Neuronal stem cell (in vitro differentiated cells): ENCODE measurements around the gene UFSP2. TPM values are rescaled to one million over a fixed set of nuclear protein-coding genes. Genes with fewer than 3 reads are reported as not detected.
A peak's percentile ranks its signal among the peaks of the same experiment; 100 is the strongest.

ENCODE experiments used
- DNase-seq: peaks from one replicate; pipeline ENCODE4 v3.0.0-alpha.2; 2013; ENCODE audit warnings: low spot score
- H2AFZ ChIP-seq: one replicate; pipeline ENCODE4 v1.6.1; 2013; ENCODE audit warnings: mild to moderate bottlenecking, low read length, inconsistent platforms
- H2AK5ac ChIP-seq: 2 replicates; pipeline ENCODE4 v1.6.1; 2013; ENCODE audit warnings: low read depth, mild to moderate bottlenecking, inconsistent platforms, low read length, moderate library complexity, mixed read lengths
- H2BK120ac ChIP-seq: 2 replicates; pipeline ENCODE4 v1.6.1; 2013; ENCODE audit warnings: low read depth, mild to moderate bottlenecking, inconsistent platforms, low read length, moderate library complexity, mixed read lengths
- H2BK12ac ChIP-seq: one replicate; pipeline ENCODE4 v1.6.1; 2013; ENCODE audit warnings: low read length, inconsistent platforms
- H2BK15ac ChIP-seq: 2 replicates; pipeline ENCODE4 v1.6.1; 2013; ENCODE audit warnings: mild to moderate bottlenecking, low read length, inconsistent platforms, mixed read lengths
- H2BK5ac ChIP-seq: one replicate; pipeline ENCODE4 v1.6.1; 2013; ENCODE audit warnings: inconsistent platforms, mild to moderate bottlenecking, low read length, moderate library complexity
- H3K14ac ChIP-seq: one replicate; pipeline ENCODE4 v1.6.1; 2013; ENCODE audit warnings: low read length, inconsistent platforms
- H3K18ac ChIP-seq: 2 replicates; pipeline ENCODE4 v1.6.1; 2013; ENCODE audit warnings: low read length, inconsistent platforms
- H3K23ac ChIP-seq: 2 replicates; pipeline ENCODE4 v1.6.1; 2013; ENCODE audit warnings: low read depth, mild to moderate bottlenecking, mixed read lengths, low read length, inconsistent platforms; ENCODE audit not compliant: poor library complexity
- H3K27ac ChIP-seq: replicated peaks from 3 replicates; pipeline ENCODE4 v1.5.1; 2013; ENCODE audit warnings: low read length, inconsistent platforms
- H3K27me3 ChIP-seq, 3 experiments: 2 replicates each; pipeline ENCODE4 v1.6.1; 2013; ENCODE audit warnings: low read length in 3 of 3, mild to moderate bottlenecking in 2 of 3, inconsistent platforms in 1 of 3, low read depth in 1 of 3, mixed read lengths in 1 of 3, moderate library complexity in 1 of 3; ENCODE audit not compliant: control insufficient read depth in 3 of 3, insufficient read depth in 3 of 3
- H3K36me3 ChIP-seq, 2 donors: replicated peaks in 1 of 2; 2 replicates each; pipeline ENCODE4 v1.6.1; 2013; ENCODE audit warnings: low read length in 2 of 2; ENCODE audit not compliant: control insufficient read depth in 2 of 2, insufficient read depth in 2 of 2
- H3K4ac ChIP-seq: 2 replicates; pipeline ENCODE4 v1.6.1; 2013; ENCODE audit warnings: inconsistent platforms, mild to moderate bottlenecking, low read length, moderate library complexity
- H3K4me1 ChIP-seq, 2 donors: 1 replicate in 1 of 2; 2 replicates in 1 of 2; pipeline ENCODE4 v1.6.1; 2013; ENCODE audit warnings: low read length in 2 of 2, low read depth in 1 of 2; ENCODE audit not compliant: control insufficient read depth in 2 of 2, insufficient read depth in 1 of 2
- H3K4me2 ChIP-seq: one replicate; pipeline ENCODE4 v1.6.1; 2013; ENCODE audit warnings: mild to moderate bottlenecking, low read length, inconsistent platforms; ENCODE audit not compliant: insufficient read depth, poor library complexity, severe bottlenecking
- H3K4me3 ChIP-seq, 2 donors: 2 replicates each; pipeline ENCODE4 v1.5.1; 2013; ENCODE audit warnings: low read length in 2 of 2, mild to moderate bottlenecking in 2 of 2, inconsistent platforms in 1 of 2, moderate library complexity in 1 of 2
- H3K79me1 ChIP-seq: one replicate; pipeline ENCODE4 v1.6.1; 2013; ENCODE audit warnings: low read depth, mild to moderate bottlenecking, inconsistent platforms, low read length, moderate library complexity
- H3K9ac ChIP-seq: one replicate; pipeline ENCODE4 v1.6.1; 2013; ENCODE audit warnings: mild to moderate bottlenecking, low read depth, low read length, inconsistent platforms; ENCODE audit not compliant: poor library complexity
- H3K9me3 ChIP-seq, 2 donors: replicated peaks in 1 of 2; 2 replicates each; pipeline versions ENCODE3 to v1.6.1; 2013; ENCODE audit warnings: low read length in 2 of 2, mild to moderate bottlenecking in 2 of 2, inconsistent platforms in 1 of 2, low read depth in 1 of 2, mixed read lengths in 1 of 2, moderate library complexity in 1 of 2; ENCODE audit not compliant: control insufficient read depth in 2 of 2, insufficient read depth in 1 of 2
- H4K8ac ChIP-seq: one replicate; pipeline ENCODE4 v1.6.1; 2013; ENCODE audit warnings: low read depth, mild to moderate bottlenecking, inconsistent platforms, low read length, moderate library complexity
- H4K91ac ChIP-seq: one replicate; pipeline ENCODE4 v1.6.1; 2013; ENCODE audit warnings: low read length, low read depth, mild to moderate bottlenecking, inconsistent platforms; ENCODE audit not compliant: poor library complexity
- WGBS, 2 donors: extraction: QIAGEN DNeasy Blood & Tissue Kit; methylation state at CpG; one replicate each; pipeline ENCODE4 v1.1.7; 2013; ENCODE audit warnings: missing lambda C conversion rate in 2 of 2, mixed read lengths in 1 of 2; ENCODE audit not compliant: insufficient read length in 2 of 2, insufficient replicate concordance in 1 of 2; ENCODE audit errors: extremely low coverage in 2 of 2; 5-methylcytosine and 5-hydroxymethylcytosine counted together
- polyA plus RNA-seq, 2 experiments: library from polyadenylated mRNA; stranded (reverse); fragments of 200-250 nt; gene quantifications; one replicate each; pipeline ENCODE4 v1.2.3, GENCODE V29; 2013

Gene UFSP2, protein sequence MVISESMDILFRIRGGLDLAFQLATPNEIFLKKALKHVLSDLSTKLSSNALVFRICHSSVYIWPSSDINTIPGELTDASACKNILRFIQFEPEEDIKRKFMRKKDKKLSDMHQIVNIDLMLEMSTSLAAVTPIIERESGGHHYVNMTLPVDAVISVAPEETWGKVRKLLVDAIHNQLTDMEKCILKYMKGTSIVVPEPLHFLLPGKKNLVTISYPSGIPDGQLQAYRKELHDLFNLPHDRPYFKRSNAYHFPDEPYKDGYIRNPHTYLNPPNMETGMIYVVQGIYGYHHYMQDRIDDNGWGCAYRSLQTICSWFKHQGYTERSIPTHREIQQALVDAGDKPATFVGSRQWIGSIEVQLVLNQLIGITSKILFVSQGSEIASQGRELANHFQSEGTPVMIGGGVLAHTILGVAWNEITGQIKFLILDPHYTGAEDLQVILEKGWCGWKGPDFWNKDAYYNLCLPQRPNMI
- polyA plus RNA-seq (2013, experiment 1 of 2) = 35.3 TPM
- 34.5 TPM for polyA plus RNA-seq (2013, experiment 2 of 2)

DNA sequence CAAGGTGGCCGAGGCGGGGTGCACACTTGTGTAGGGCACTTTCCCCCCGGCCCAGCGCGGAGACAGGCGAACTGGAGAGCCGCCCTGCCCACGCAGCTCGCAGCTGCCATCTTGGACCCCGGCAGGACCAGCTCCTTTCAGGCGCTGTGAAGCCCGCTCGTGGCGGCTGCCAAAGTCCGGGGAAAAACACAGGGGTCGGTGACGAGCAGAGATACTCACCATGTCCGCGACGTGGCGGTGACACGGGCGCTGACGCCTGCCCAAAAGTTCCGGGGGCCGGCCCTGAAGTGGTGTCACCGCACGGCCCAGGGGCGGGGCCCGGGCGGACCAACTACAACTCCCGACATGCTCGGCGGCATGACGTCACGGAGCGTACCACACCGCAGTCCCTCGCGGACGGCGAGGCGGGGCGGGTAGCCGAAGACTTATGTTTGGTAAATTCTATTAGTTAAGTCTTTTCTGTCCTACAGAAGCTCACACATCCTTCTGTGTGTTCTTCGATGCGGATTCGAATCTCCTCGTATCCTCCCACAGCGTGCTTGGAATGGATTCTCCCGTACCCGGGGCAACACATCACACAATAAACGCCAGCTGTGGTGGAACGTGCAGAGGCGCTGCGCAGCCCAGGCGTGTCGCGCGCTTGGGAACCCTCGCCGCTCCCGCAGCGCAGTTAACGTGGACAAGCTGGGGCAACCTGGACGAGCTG lies at the start of gene UFSP2:
Gene UFSP2 (minus strand): TSS at position 318 of the 706 bp plus-strand sequence. CDS start 96 bp downstream, at position 222.
- H4K8ac ChIP-seq = no peak within 1 kb of the TSS
- H3K4me3 ChIP-seq = peak within 1 kb of the TSS; percentile 75 to 91
- peak within 1 kb of the TSS; percentile 96 for H3K18ac ChIP-seq
- no peak within 1 kb of the TSS for H2BK12ac ChIP-seq
- no peaks in the 10 kb centered on the region for H3K9me3 ChIP-seq
- peak within 1 kb of the TSS; percentile 75 for H3K4me2 ChIP-seq
- H3K9ac ChIP-seq = peak within 1 kb of the TSS; percentile 75
- WGBS, 2 donors = no CpG with 5 or more reads among the region's 66 CpGs
- DNase-seq = peak; percentile 91
- no peaks in the 10 kb centered on the region for H3K27me3 ChIP-seq
- peak within 1 kb of the TSS; percentile 96 for H2AFZ ChIP-seq
- peaks cover 2 to 25% of the 10 kb centered on the region in 2 donors for H3K36me3 ChIP-seq
- H3K79me1 ChIP-seq = peaks cover 3% of the 10 kb centered on the region
- no peak within 1 kb of the TSS for H3K14ac ChIP-seq
- H3K27ac ChIP-seq = peak within 1 kb of the TSS; percentile 66
- H2BK5ac ChIP-seq = peak within 1 kb of the TSS; percentile 93
- no peak within 1 kb of the TSS for H3K23ac ChIP-seq
- no peak within 1 kb of the TSS for H4K91ac ChIP-seq
- H2BK15ac ChIP-seq = no peak within 1 kb of the TSS
- H3K4ac ChIP-seq = no peak within 1 kb of the TSS
- no peak within 1 kb of the TSS for H2AK5ac ChIP-seq
- H2BK120ac ChIP-seq = no peak within 1 kb of the TSS
- peaks cover 4 to 5% of the 10 kb centered on the region in 2 donors for H3K4me1 ChIP-seq

DNA sequence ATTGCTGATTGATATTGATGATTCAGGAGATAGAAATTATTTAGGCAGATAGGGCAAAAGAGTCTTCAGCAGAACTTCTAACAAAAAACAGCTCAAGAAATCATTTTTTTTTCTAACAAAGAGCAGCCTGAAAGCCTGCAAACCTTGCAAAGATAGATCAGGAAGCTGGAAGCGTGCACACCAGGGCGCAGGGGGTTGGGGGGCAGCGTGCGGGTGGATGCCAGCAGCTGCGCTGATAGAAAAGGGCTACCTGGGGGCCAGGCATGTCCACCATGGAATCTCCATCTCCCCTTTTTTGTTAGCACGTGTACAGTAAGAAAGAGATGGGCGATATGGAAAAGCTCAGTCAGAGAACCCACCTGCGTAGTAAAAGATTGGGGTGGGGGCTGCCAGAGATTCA lies 47.5 kb upstream of the UFSP2 start:
- Histone ChIP-seq H4K8ac (no peak overlapping the region), H3K9ac (no peak overlapping the region), H3K23ac (no peak overlapping the region), H3K9me3 (no peaks in the 10 kb centered on the region), H3K18ac (no peak overlapping the region), H2AFZ (no peak overlapping the region), H3K27me3 (peaks cover 0 to 31% (median 9%) of the 10 kb centered on the region in 3 experiments), H3K4me2 (no peak overlapping the region), H3K36me3 (no peaks in the 10 kb centered on the region), H3K4me1 (peaks cover 5 to 12% of the 10 kb centered on the region in 2 donors), H2BK12ac (no peak overlapping the region), H3K4me3 (no peak overlapping the region), H3K14ac (no peak overlapping the region), H2BK120ac (no peak overlapping the region), H3K27ac (no peak overlapping the region), H3K4ac (no peak overlapping the region), H3K79me1 (no peaks in the 10 kb centered on the region), H4K91ac (no peak overlapping the region), H2BK15ac (no peak overlapping the region), H2AK5ac (no peak overlapping the region), H2BK5ac (no peak overlapping the region)
- WGBS, 2 donors = no CpG with 5 or more reads among the region's 8 CpGs
- DNase-seq = no peak

DNA sequence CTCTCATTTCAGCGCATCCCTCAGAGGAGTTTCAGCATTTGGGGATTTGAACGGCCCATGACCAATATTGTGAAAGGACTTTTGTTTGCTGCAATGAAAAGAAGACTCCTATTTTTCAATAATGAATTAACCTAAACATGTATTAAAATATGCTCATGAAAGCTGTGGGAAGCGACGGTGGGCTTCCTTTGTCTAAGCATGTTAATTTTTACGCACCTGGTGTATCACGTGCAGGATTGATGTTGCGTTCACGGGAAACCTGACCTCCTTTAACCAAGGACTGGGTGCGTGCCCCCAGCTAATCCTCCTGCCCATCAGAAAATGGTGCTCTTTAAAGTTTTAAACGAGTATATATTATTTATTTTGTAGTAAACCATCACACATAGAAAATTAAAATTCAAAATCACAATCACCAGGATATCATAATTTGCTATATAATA lies 46.4 kb upstream of the UFSP2 start:
- no peak overlapping the region for H2AK5ac ChIP-seq
- no peaks in the 10 kb centered on the region for H3K9me3 ChIP-seq
- no CpG with 5 or more reads among the region's 10 CpGs for WGBS, 2 donors
- H2BK15ac ChIP-seq = peak overlapping the region; percentile 58
- H3K27ac ChIP-seq = no peak overlapping the region
- H3K14ac ChIP-seq = no peak overlapping the region
- no peak overlapping the region for H4K8ac ChIP-seq
- no peak overlapping the region for H2BK12ac ChIP-seq
- H2BK5ac ChIP-seq = no peak overlapping the region
- no peak overlapping the region for H3K9ac ChIP-seq
- peaks cover 5 to 12% of the 10 kb centered on the region in 2 donors for H3K4me1 ChIP-seq
- H2AFZ ChIP-seq = peak overlapping the region; percentile 100
- no peak overlapping the region for H3K23ac ChIP-seq
- no peaks in the 10 kb centered on the region for H3K36me3 ChIP-seq
- H3K4me2 ChIP-seq = peak overlapping the region; percentile 75
- peak overlapping the region; percentile 93 for H3K18ac ChIP-seq
- DNase-seq = no peak
- H2BK120ac ChIP-seq = no peak overlapping the region
- no peaks in the 10 kb centered on the region for H3K79me1 ChIP-seq
- peak overlapping the region; percentile 58 to 82 for H3K4me3 ChIP-seq
- H4K91ac ChIP-seq = no peak overlapping the region
- no peak overlapping the region for H3K4ac ChIP-seq
- peaks cover 0 to 26% (median 9%) of the 10 kb centered on the region in 3 experiments for H3K27me3 ChIP-seq
